GM15510 (cell line): ENCODE measurements around the gene PPP1CC.

Experiments used
- POLR2A ChIP-seq: IDR thresholded peaks from 3 replicates; pipeline ENCODE4 v1.6.1; 2011; ENCODE audit warnings: borderline replicate concordance; ENCODE audit not compliant: insufficient read length; ENCODE audit errors: extremely low read depth

Gene PPP1CC

DNA sequence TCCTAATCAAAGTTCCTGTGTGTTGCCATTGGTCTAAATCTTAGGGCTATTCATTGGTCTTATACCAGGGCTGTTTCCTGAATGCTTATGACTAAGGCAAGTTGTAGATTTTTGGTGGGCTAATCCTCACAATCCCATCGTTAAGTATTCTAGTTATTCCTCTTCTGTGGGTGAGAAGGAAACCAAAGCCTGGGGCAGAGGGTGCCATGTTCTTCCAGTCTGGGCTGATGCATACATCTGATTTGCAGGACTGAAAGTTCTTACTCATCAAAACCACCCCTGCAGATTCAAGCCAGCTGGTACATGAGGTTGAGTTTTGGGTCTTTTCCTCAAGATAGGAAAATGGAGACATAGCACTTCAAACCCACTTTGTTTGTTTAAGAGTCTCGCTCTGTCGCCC is 25.7 kb downstream of the PPP1CC start:
- no peak for TF ChIP-seq POLR2A

GRCh38 chr12:110708917-110709316 is 33.8 kb downstream of the PPP1CC start:
- no peak for TF ChIP-seq POLR2A

DNA sequence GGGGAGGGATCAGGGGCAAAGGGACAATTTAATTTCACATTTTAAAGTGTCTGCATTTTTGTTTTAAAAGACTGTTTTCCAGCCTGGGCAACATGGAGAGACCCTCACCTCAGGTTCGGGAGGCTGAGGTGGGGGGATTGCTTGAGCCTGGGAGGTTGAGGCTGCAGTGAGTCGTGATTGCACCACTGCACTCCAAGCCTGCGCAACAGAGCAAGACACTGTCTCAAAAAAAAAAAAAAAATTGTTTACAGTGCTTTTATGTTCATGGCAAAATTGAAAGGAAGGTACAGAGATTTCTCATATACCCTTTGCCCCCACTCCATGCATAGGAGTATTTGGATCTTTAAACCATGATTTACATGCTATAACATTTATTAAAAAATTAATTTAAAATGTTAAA is 37.4 kb downstream of the PPP1CC start:
- TF ChIP-seq POLR2A, result no peak

- no peak for TF ChIP-seq POLR2A
These were observed 37.9 kb downstream of the PPP1CC start for GRCh38 chr12:110704750-110705149.

- TF ChIP-seq POLR2A, result no peak
These were observed 38.5 kb downstream of the PPP1CC start for GRCh38 chr12:110704231-110704630.

DNA sequence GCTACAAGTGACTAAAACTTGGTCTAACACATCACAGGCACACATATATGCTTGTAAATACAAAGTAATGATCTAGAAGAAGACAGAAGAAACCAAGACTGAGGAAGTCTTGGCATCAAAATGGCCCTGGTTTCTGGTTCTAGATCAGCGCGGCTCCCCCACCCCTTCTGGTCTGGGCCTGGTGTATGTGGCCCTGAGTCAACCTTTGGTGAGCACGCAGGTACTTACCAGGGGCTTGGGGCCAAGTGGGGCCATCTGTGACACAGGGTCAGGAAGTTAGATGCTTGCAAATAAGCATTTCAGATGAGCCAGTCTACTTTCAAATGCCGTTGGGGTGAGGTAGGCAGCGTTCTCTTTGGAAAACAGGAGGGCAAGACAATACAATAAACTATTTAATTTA is 40.6 kb downstream of the PPP1CC start:
- no peak for TF ChIP-seq POLR2A

DNA sequence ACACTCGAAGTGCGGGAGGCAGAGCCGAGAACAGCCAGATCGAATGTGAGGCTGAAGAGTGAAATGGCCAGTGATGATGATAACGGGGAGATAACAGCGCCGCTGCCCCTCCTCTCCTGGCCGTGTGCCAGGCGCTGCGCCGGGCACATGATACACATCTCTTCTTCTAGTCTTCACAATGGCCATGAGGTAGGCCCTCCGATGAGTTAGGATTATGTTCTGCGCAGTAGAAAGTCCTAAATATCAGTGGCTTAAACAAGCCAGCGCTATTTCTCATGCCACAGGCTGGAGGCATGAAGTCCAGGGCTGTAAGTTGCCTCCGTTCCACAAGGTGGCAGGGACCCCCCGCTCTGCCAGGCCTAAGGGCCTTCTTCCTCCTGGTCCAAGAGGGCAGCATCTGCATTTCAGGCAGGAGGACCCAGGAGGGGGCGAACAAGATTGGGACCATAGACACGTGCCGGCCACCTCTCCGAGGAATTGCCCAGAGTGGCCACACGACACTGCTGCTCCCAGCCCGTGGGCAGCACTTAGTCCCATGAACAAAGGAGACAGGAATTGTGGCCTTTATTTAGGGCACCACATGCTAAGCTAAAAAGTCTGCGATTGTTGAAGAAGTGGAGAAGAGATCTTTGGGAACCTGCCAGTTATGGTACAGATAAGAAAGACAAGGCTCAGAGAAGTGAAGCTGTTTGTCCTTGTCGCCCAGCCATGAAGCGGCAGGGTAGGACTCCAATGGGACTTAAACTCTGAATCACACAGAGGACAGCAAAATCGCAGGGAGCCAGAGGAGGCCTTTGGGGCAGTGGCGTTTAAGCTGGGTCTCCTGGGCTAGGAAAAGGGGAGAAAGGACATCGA is 42.9 kb downstream of the PPP1CC start:
- TF ChIP-seq POLR2A, result no peak

DNA sequence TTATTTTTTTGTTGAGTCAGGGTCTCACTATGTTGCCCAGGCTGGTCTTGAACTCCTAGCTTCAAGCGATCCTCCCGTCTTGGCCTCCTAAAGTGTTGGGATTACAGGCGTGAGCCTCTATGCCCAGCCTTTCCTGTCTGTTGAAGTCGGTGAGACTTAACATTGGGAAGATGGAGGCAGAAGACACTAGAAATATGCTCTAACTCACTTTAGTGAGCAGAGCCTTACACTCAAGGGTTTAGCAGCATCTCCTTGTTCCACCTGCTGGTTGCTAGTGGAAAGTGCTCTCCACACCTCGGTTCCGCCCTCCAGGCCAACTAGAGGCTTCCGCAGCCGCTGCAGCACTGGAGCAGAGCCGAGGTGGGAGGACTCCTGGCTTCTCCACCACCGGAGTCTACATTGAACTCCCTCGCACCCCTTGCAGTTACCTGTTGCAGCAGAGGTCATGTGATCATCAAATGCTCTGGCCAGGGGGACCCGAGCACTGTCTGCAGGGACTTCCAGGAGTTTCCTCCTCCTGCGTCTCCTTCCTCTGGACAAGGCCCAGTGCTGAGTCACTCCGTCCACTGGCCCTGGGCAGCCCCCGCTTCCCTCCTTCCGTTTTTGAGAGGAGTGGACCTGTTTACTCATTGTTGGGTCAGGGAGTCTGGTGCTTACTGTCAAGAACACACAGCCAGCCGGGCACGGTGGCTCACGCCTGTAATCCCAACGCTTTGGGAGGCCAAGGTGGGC is 44.4 kb downstream of the PPP1CC start:
- no peak for TF ChIP-seq POLR2A

DNA sequence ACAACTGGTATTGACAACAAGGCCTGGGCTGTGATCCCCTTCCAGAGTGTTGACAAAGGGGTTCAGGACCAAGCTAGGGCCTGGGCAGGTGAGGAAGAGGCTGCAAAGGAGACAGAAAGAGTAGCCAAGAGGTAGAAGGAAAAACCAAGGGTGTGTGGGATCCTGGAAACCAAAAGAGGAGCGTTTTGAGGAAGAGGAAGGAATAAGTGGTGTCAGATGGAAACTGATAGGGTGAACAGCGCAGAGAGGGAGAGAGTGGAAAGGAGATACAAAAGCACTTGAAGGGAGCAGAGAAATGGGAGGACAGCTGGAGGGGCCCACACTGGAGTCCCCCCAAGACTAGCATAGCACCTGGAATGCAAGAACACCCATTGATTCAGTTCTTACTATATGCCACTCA is 45.5 kb downstream of the PPP1CC start:
- no peak for TF ChIP-seq POLR2A

- no peak for TF ChIP-seq POLR2A
These were observed 46.4 kb downstream of the PPP1CC start for GRCh38 chr12:110696283-110696682.

DNA sequence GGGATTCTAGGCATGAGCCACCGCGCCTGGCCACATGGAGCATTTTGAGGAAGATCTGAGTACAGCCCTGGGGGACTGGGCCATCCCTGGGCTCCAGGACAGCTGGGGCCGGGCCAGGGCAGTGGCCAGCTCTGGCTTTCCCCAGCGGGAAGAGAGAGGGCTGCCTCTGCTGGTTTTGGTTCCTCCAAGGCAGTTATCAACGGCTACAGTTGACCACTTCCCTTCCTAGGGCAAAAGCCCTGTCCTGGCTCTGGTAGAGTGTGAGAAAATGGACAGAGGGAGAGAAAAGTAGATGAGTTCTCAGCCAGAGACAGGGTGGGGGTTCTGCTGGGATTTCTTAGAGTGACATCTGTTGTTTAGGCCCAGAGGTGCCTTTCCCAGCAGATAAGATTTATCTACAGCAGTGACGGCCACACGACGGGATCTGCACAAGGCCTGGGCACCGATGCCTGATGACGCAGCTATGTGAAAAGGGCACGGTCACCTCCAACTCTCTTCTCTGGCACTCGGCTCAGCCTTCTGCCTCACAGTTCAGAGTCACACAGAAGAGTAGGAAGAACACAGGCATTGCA is 48.3 kb downstream of the PPP1CC start:
- no peak for TF ChIP-seq POLR2A

DNA sequence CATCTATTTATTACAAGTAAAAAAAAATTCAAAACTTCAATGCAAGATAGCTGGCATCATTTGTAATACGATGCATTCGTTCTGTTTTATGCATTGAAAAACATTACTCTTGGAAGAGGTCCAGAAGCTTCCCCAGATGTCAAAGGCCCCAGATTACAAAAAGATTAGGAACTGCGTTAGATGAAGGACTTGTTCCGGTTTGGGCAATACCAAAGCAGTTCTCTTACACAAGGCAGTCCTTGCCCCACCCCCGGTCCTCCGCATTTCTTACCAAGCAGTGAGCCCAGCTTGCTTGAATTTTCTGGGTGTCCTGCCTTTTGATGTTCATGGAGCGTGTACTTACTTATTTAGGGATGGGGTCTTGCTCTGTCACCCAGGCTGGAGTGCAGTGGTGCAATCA is 49.0 kb downstream of the PPP1CC start:
- TF ChIP-seq POLR2A, result no peak

GRCh38 chr12:110690127-110690430 is 52.6 kb downstream of the PPP1CC start:
- no peak for TF ChIP-seq POLR2A

DNA sequence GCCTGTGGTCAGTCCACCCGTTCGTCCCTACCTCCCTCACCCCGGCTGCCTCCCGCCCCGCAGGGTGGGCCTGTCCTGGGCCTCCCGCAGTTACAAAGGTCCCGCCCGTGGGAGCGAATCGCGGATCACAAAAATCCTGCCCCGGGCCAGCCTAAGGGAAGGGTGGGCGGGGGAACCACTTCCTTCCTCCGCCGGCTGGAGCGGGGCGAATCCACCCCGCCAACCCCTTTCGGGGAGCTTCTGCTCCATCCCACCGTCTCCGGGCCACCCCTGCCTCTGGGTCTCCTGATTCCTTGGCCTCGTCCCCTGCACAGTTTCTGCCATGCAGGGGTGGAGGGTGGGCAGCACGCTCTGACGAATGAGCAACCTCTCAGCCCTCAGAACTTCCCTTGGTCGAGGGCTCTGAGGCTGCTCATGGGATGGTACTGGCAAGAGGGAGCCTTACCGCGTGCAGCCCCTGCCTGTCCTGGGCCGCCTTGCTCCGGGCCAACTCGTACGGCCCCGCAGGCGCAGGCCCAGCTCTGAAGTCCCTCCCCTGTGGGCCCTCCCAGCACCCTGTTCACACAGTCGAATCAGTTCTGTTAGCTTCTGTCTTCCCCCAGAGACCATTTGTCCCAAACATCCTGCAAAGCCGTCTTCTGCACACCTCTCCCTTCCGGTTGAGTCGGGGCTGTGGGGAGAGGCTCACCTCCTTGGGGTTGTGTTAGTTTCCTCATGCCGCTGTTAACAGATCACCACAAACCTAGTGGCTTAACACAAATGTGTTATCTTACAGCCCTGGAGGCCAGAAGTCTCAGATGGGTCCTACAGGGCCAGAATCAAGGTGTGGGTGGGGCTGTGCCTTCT is 53.2 kb downstream of the PPP1CC start:
- peak; percentile 65 for TF ChIP-seq POLR2A

GRCh38 chr12:110688446-110689280 is 54.0 kb downstream of the PPP1CC start, which contains the start of gene HVCN1:
Gene HVCN1 (minus strand): TSS chr12:110689115. CDS start chr12:110683245, 5,870 bp downstream.
- peak; percentile 56 for TF ChIP-seq POLR2A
